SHP77 (cell line): ENCODE results near the gene MPP1.

ENCODE experiments used
- DNase-seq, 2 experiments: peaks; one replicate each; lab custom pipeline; 2025; lab: John Stamatoyannopoulos, UW

MPP1 gene

GRCh38 chrX:154812341-154813101, 7.2 kb upstream of the MPP1 start:
- DNase-seq: no peak

- DNase-seq: no peak
Observed at GRCh38 chrX:154809939-154810665, 4.8 kb upstream of the MPP1 start.

- DNase-seq: no peak
Observed at GRCh38 chrX:154806837-154807501, 1.7 kb upstream of the MPP1 start.

GRCh38 chrX:154805696-154806091, 409 bp upstream of the MPP1 start:
- DNase-seq: no peak

- DNase-seq: no peak
Observed at GRCh38 chrX:154804261-154804956, 876 bp downstream of the MPP1 start.

GRCh38 chrX:154802947-154803346, 2.3 kb downstream of the MPP1 start:
- no peak for DNase-seq

- peak in 1 of 2 experiments; percentile 2 for DNase-seq
Observed at GRCh38 chrX:154800478-154801210, 4.6 kb downstream of the MPP1 start.

GRCh38 chrX:154799556-154800348, 5.5 kb downstream of the MPP1 start:
- DNase-seq: peak; percentile 83 to 91

GRCh38 chrX:154797006-154797405, 8.3 kb downstream of the MPP1 start:
- DNase-seq: no peak

GRCh38 chrX:154795016-154795415, 10.3 kb downstream of the MPP1 start:
- DNase-seq: no peak

- DNase-seq: no peak
Observed at GRCh38 chrX:154793084-154793795, 12.0 kb downstream of the MPP1 start.

GRCh38 chrX:154791939-154792338, 13.3 kb downstream of the MPP1 start:
- no peak for DNase-seq

GRCh38 chrX:154791467-154791866, 13.8 kb downstream of the MPP1 start:
- DNase-seq: no peak

- no peak for DNase-seq
Observed at GRCh38 chrX:154785716-154786115, 19.6 kb downstream of the MPP1 start.

GRCh38 chrX:154784149-154784995, 20.9 kb downstream of the MPP1 start:
- DNase-seq: no peak

- DNase-seq: no peak
Observed at GRCh38 chrX:154780968-154781367, 24.3 kb downstream of the MPP1 start.

- DNase-seq: no peak
Observed at GRCh38 chrX:154779261-154779660, 26.0 kb downstream of the MPP1 start.

GRCh38 chrX:154776753-154777152, 28.5 kb downstream of the MPP1 start:
- no peak for DNase-seq
